ENCODE results near the gene DBR1. TPM values are rescaled to one million over a fixed set of nuclear protein-coding genes. Genes with fewer than 3 reads are reported as not detected.

DBR1 gene
- total RNA-seq, 1 donor, result 17.5 TPM

DNA sequence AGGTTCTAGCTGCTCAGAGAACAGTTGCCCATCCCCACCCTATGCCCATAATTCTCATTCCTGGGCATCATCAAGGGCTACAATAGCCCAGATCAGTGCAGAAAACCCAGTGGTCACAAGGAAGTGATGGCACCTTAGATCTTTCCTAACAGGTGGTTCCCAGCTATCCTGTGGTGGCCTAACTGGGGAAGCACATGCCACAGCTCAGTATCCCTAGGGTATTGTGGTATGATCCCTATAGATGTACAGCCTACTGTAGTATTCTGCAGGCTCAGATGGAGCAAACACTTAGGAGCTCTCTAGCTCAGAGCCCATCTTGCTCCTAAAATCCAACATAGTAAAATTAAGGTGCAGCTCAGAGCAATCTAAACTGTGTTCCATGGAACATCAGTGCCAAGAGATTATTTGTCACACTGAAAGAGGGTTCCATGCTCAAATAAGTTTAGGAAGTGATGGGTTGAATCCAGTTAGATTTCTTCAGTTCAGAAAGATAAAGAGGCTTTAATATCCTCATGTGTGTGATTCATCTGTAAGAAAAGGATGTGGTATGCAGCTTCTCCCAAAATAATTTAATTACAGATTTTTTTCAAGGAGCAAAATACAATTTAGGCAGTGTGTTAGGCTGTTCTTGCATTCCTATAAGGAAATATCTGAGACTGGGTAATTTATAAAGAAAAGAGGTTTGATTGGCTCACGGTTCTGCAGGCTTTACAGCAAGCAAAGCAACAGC, 46.9 kb downstream of the DBR1 start:
- DNase-seq (ENCODE audit: low read depth), result no peak
- no peak overlapping the region for H3K4me3 ChIP-seq (ENCODE audit: low read depth, low read length)
- TF ChIP-seq, protein P1, sequence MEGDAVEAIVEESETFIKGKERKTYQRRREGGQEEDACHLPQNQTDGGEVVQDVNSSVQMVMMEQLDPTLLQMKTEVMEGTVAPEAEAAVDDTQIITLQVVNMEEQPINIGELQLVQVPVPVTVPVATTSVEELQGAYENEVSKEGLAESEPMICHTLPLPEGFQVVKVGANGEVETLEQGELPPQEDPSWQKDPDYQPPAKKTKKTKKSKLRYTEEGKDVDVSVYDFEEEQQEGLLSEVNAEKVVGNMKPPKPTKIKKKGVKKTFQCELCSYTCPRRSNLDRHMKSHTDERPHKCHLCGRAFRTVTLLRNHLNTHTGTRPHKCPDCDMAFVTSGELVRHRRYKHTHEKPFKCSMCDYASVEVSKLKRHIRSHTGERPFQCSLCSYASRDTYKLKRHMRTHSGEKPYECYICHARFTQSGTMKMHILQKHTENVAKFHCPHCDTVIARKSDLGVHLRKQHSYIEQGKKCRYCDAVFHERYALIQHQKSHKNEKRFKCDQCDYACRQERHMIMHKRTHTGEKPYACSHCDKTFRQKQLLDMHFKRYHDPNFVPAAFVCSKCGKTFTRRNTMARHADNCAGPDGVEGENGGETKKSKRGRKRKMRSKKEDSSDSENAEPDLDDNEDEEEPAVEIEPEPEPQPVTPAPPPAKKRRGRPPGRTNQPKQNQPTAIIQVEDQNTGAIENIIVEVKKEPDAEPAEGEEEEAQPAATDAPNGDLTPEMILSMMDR (IDR thresholded peaks at IDR 0.05; ENCODE audit: insufficient read depth, low read length), result no peak

DNA sequence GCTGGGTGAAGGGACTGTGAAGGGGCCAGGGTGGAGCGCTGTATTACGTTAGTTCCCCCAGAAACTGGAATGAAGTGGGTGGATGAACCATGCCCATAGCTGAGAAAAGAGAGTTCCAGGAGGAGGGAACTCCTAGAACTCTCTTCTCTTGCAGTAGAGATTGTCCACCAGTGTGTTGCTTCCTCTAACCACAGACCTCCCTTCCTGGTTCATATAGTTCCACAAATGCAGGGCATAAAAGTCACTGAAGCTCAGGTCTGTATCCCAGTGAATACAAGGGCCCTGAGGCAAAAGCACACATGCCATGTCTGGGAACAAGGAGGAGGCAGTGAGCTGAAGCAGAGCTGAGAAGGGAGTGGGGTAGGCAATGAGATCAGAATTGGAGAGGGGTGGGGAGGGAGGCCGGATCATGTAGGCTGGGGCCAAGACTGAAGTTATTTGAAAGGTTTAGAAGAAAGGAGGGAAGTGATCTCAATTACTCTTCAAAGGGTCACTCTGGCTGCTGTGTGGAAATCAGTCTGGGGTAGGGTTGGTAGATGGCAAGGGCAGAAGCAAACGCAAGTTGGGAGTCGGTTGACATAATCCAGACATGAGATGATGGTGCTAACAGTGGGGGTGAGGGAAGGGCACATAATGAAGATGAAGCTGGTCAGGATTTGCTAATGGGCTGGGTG, 49.0 kb downstream of the DBR1 start:
- TF ChIP-seq, protein P1 (IDR thresholded peaks at IDR 0.05; ENCODE audit: insufficient read depth, low read length), result no peak
- peak; percentile 51 for DNase-seq (ENCODE audit: low read depth)
- no peak overlapping the region for H3K4me3 ChIP-seq (ENCODE audit: low read depth, low read length)

DNA sequence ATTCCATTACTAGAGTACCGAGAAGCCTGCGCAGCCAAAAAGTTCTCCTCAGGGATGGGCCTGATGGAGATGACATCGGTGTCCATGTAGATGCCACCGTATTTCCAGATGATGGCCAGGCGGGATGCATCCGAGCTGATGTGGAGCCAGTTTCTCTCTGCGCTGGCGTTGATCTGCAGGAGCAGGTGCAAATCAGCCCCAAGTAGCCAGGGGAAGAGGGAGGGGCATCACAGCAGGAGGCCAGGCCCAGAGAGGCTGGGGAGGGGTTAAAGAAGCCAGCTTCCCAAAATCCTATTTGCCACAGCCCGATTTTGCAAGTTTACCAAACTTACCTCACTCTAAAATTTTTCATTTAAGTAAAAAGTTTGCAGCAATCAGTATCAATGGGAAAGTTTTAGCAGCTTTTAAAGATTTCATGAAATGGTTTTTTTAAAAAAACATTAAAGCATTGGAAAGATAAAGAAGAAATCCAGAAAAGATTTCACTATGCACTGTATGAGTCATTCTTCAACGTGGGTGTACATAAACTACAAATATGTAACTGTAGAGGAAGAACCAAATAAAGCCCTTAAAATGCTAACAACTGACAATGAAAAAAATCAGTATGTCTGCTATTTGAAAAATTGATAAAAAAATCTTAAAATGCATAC, 49.9 kb downstream of the DBR1 start:
- H3K4me3 ChIP-seq (ENCODE audit: low read depth, low read length), result no peak overlapping the region
- peak; percentile 70 for DNase-seq (ENCODE audit: low read depth)
- TF ChIP-seq, protein P1 (IDR thresholded peaks at IDR 0.05; ENCODE audit: insufficient read depth, low read length), result no peak

DNA sequence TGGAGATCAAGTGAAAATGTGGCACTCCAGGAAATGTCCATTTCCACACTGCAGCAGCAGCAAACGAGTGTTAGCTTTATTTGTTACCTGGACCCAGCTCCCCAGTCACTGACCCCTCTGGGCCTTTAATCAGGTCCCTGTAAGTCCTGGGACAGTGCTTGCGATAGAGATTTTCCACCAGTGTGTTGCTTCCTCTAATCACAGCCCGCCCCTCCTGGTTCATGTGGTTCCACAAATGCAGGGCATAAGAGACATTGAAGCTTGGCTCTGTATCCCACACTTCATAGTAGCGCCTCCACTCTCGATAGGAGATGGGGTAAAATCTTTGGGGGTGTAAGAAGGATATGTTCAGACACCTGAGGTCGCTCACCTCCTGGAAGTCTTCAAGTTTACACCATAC, 50.5 kb downstream of the DBR1 start:
- H3K4me3 ChIP-seq (ENCODE audit: low read depth, low read length), result no peak overlapping the region
- DNase-seq (ENCODE audit: low read depth), result no peak
- TF ChIP-seq, protein P1 (IDR thresholded peaks at IDR 0.05; ENCODE audit: insufficient read depth, low read length), result no peak

DNA sequence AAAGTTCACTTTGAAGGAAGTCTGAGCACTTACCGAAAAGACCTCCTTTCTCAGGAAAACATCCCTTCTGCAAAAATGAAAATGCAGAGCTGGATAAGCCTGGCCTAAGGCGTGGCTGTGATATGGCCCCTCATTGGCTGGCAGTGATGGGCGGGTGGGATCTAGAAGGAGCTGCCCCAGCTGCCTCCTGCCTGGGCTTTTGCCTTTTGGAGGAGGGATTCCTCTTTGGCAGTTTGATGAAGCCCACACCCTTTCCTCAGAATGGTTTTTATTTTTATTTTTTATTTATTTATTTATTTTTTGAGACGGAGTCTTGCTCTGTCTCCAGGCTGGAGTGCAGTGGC, 55.3 kb downstream of the DBR1 start:
- TF ChIP-seq, protein P1 (IDR thresholded peaks at IDR 0.05; ENCODE audit: insufficient read depth, low read length), result no peak
- H3K4me3 ChIP-seq (ENCODE audit: low read depth, low read length), result no peak overlapping the region
- DNase-seq (ENCODE audit: low read depth), result no peak

DNA sequence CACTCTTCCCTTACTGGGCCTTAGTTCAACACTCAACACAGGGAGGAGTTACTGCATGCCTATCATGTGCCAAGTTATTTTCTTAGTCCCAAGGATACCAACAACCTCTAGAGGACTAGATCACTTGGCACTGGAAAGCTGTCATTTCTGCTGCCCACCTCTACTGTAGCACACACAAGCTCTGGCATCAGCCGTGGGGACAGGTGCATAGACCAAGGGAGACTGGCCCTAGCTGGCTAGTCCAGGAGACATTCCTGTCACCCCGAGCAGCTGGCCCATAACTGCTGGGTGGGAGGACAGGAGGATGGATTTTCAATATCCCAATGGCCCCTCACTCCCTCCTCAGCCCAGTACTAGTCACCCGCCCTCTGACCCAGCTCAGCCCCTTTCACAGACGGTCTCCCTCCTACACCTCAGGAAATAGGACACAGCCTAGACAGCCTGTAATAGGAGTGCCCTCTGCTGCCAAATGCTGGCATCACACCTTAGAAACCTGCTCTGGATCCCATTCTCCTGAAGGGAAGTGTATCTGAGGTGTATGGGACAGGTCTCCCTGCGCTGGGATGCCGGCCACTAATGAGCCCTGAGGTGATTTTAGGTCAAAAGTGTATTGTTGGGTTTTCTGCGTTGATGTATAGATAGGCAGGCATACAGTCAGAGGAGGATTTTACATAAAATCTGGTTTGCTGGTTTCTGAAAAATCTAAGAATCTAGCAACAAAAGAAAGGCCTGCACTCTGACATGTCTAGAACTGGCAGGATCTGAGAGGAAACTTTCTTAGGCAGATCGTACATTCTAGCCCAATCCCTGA, 55.9 kb downstream of the DBR1 start:
- peak; percentile 78 for DNase-seq (ENCODE audit: low read depth)
- TF ChIP-seq, protein P1 (IDR thresholded peaks at IDR 0.05; ENCODE audit: insufficient read depth, low read length), result peak; percentile 96
- H3K4me3 ChIP-seq (ENCODE audit: low read depth, low read length), result no peak overlapping the region

All from fibroblast of the aortic adventitia (primary cell).